ENCODE measurements around the gene SLC25A4. TPM values are rescaled to one million over a fixed set of nuclear protein-coding genes. Genes with fewer than 3 reads are reported as not detected.

The SLC25A4 gene
- total RNA-seq, 4 donors from 2014 or later, result 360 to 914 (median 389) TPM

DNA sequence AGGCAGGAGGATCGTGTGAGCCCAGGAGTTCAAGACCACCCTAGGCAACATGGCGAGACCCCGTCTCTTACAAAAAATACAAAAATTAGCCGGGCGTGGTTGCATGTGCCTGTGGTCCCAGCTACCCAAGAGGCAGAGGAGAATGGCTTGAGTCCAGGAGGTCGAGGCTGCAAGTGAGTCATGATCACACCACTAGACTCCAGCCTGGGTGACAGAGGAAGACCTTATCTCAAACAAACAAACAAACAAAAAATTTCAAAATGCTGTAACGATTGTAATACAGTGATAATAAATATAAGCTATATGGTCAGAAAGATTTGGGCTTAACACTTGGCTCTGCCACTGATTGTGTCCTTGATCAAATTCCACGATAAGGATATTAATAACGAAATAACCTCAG, 24.2 kb downstream of the SLC25A4 start:
- Histone ChIP-seq H3K4me3 (no peak overlapping the region), H3K4me1 (no peaks in the 10 kb centered on the region), H3K27me3 (no peaks in the 10 kb centered on the region), H3K9me3 (no peaks in the 10 kb centered on the region), H3K27ac (no peak overlapping the region), H3K36me3 (peaks cover 0 to 24% of the 10 kb centered on the region in 2 donors)
- ATAC-seq, result no peak
- no peak for DNase-seq
- intact Hi-C loops (cut with DNase I; ENCODE audit: low total_unique reads), result no loop called here
- in situ Hi-C loops (cut with MboI; ENCODE audit: low sequenced_read_pairs in 4 of 4), result no loop called here
- TF ChIP-seq POLR2A (IDR thresholded peaks at IDR 0.05), result no peak
- TF ChIP-seq, protein P1, sequence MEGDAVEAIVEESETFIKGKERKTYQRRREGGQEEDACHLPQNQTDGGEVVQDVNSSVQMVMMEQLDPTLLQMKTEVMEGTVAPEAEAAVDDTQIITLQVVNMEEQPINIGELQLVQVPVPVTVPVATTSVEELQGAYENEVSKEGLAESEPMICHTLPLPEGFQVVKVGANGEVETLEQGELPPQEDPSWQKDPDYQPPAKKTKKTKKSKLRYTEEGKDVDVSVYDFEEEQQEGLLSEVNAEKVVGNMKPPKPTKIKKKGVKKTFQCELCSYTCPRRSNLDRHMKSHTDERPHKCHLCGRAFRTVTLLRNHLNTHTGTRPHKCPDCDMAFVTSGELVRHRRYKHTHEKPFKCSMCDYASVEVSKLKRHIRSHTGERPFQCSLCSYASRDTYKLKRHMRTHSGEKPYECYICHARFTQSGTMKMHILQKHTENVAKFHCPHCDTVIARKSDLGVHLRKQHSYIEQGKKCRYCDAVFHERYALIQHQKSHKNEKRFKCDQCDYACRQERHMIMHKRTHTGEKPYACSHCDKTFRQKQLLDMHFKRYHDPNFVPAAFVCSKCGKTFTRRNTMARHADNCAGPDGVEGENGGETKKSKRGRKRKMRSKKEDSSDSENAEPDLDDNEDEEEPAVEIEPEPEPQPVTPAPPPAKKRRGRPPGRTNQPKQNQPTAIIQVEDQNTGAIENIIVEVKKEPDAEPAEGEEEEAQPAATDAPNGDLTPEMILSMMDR (IDR thresholded peaks at IDR 0.05 in 4 of 5, conservative IDR thresholded peaks at IDR 0.05 in 1 of 5), result no peak

DNA sequence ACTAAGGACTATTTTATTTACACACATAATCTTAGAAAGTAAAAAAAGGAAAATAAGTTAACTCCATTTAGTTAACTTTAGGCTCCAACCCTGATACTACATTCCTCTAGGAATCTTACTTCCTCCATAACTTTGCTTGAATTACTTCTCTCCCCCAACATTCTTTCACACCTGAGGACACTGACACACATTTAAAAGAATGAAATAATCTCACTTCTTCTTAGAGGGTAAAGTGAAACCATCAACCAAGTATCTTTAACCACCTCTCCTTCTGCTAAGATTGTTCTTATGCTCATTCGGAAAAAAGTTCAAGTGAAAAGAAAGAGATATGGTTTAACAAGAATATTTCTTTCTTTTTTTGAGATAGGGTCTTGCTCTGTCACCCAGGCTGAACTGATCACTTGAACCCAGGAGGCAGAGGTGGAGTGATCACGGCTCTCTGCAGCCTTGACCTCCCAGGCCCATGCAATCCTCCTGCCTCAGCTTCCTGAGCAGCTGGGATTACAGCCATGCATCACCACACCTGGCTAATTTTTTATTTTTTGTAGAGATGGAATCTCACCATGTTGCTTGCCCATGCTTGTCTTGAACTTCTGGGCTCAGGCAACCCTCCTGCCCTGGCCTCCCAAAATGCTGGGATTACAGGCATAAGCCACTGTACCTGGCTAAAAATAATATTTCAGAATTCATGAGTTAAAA, 28.5 kb downstream of the SLC25A4 start:
- no peaks in the 10 kb centered on the region for H3K4me1 ChIP-seq
- DNase-seq (no peak), ATAC-seq (no peak)
- TF ChIP-seq, protein P1 (IDR thresholded peaks at IDR 0.05 in 4 of 5, conservative IDR thresholded peaks at IDR 0.05 in 1 of 5), result no peak
- TF ChIP-seq POLR2A (IDR thresholded peaks at IDR 0.05), result no peak
- H3K9me3 ChIP-seq, result no peaks in the 10 kb centered on the region
- in situ Hi-C loops (cut with MboI; ENCODE audit: low sequenced_read_pairs in 4 of 4) (no loop called here), intact Hi-C loops (cut with DNase I; ENCODE audit: low total_unique reads) (no loop called here)
- H3K27me3 ChIP-seq, result no peaks in the 10 kb centered on the region
- peaks cover 0 to 29% of the 10 kb centered on the region in 2 donors for H3K36me3 ChIP-seq
- no peak overlapping the region for H3K27ac ChIP-seq
- H3K4me3 ChIP-seq, result no peak overlapping the region

DNA sequence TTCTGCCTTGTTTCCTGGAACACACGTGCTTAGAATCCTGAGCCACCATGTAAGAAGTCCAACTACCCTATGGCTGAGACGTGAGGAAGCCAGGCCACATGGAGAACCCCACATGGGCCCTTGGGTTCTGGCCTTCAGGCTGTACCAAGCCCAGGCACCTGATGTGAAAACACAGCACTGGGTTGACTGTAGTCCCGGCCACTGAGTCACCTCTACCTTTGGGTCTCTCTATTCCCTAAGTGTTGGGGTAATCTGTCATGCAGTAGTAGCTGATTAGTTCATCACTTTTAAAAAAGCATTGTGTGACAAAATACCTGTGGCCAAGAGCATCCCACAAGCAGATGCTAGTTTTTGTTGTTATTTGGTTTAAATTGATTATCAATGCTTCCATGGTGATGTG, 36.4 kb downstream of the SLC25A4 start:
- Histone ChIP-seq H3K27me3 (no peaks in the 10 kb centered on the region), H3K4me3 (no peak overlapping the region), H3K36me3 (peaks cover 0 to 12% of the 10 kb centered on the region in 2 donors), H3K4me1 (no peaks in the 10 kb centered on the region), H3K27ac (no peak overlapping the region), H3K9me3 (no peaks in the 10 kb centered on the region)
- intact Hi-C loops (cut with DNase I; ENCODE audit: low total_unique reads), result no loop called here
- in situ Hi-C loops (cut with MboI; ENCODE audit: low sequenced_read_pairs in 4 of 4), result no loop called here
- no peak for ATAC-seq
- TF ChIP-seq, protein P1 (IDR thresholded peaks at IDR 0.05 in 4 of 5, conservative IDR thresholded peaks at IDR 0.05 in 1 of 5), result no peak
- no peak for TF ChIP-seq POLR2A (IDR thresholded peaks at IDR 0.05)
- DNase-seq, result no peak

DNA sequence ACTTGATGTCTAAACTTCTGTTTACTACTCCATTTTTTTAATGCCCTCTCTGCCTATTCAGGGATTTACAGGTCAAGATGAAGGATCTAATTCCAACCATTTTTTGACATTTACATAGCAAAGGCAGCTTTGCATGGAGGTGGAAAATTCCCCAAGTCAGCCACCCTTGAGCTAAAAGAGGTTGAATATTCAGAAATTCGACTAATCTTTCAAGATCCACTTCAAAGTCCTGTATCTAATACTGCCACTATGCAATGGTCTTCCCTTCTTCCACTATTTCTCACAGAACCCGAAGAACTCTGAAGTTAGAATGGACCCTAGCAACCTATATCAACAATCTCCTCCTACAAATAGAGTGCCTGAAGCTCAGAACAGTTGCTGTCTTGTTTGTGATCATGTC, 39.2 kb downstream of the SLC25A4 start:
- no peaks in the 10 kb centered on the region for H3K36me3 ChIP-seq
- H3K9me3 ChIP-seq, result no peaks in the 10 kb centered on the region
- no peaks in the 10 kb centered on the region for H3K27me3 ChIP-seq
- intact Hi-C loops (cut with DNase I; ENCODE audit: low total_unique reads) (loop anchor here (2.0 to 5.0 kb wide), 3 partner anchors 37 to 175 kb away; no protein-coding TSS in a partner anchor), in situ Hi-C loops (cut with MboI; ENCODE audit: low sequenced_read_pairs in 4 of 4) (no loop called here)
- H3K4me3 ChIP-seq, result no peak overlapping the region
- peaks cover 0 to 6% of the 10 kb centered on the region in 2 donors for H3K4me1 ChIP-seq
- H3K27ac ChIP-seq, result no peak overlapping the region
- ATAC-seq (no peak), DNase-seq (no peak)
- TF ChIP-seq POLR2A (IDR thresholded peaks at IDR 0.05), result no peak
- TF ChIP-seq, protein P1 (IDR thresholded peaks at IDR 0.05 in 4 of 5, conservative IDR thresholded peaks at IDR 0.05 in 1 of 5), result no peak

Data from gastrocnemius medialis (tissue), 4 donors.